Esophagus mucosa (tissue), 1 donor: Measurements from ENCODE around the gene ZNF688. TPM values are rescaled to one million over a fixed set of nuclear protein-coding genes. Genes with fewer than 3 reads are reported as not detected.

Source experiments
- ATAC-seq: fragments of 200-7000 bp; cut with Tn5 transposase; one replicate; pipeline ENCODE4 v1.9.1; 2020
- total RNA-seq: library from RNA; stranded (reverse); gene quantifications from one replicate; pipeline ENCODE4 v1.2.4, GENCODE V29; 2023
- donor health status: DM: yes; HTN: yes; CAD: no.

Gene ZNF688
- total RNA-seq, 1 donor from 2014 or later = 9.7 TPM

GRCh38 chr16:30585022-30585399 is 13.5 kb upstream of the ZNF688 start:
- ATAC-seq = no peak

GRCh38 chr16:30582611-30583340 is 11.3 kb upstream of the ZNF688 start:
- no peak for ATAC-seq

- ATAC-seq = no peak
Measured at GRCh38 chr16:30581457-30581856, 9.9 kb upstream of the ZNF688 start.

DNA sequence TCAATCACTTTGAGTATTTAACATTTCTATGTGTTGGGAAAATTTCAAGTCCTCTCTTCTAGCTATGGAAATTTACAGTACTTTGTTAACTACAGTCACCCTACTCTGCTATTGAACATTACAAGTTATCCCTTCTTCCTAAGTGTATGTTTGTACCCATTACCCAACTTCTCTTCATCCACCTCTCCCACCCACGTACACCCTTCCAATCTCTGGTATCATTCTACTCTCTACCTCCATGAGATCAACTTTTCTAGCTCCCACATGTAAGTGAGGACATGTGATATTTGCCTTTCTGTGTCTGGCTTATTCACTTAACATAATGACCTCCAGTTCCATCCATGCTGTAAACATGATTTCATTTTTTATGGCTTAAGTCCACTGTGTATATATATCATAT is 3.2 kb upstream of the ZNF688 start:
- ATAC-seq = no peak

GRCh38 chr16:30570636-30571444 is 674 bp downstream of the ZNF688 start:
- ATAC-seq = no peak

DNA sequence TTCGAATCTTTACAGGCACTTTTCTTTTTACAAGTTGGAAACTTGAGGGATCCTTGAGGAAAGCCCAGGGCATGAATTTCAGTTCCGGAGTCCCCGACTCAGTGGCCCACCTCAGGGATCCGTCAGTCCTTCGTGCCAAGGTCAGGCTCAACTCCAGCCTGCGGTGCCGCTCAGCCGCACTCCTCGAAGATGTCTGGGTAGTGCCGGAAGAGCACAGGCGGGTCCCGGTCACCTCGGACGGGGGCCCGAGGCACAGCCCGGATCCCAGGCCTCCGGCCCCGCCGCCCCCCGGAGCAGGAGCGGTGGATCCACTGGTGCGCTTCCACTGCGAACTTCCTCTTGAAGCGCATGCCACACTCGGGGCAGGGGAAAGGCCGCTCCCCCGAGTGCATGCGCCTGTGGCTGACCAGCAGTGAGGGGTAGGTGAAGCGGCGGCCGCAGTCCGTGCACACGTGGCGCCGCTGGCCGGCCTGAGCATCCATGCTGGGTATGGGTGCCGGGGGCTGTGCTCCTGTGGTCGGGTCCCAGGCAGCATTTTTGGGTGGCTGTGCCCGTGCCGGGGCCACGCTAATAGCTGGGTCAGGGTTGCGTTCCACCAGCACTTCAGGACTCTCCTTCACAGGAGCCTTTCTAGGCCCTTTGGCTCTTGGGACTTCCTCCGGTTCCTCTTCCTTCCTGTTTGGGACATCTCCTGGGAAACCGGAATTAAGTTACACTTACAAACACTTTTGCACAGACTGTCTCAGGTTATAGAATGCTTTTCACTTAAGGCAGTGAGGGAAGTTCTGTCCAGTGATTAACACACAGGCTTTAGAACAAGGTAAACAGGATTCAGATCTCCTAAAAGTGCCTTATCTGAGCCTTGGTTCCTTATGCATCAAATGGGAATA is 1.5 kb downstream of the ZNF688 start:
- no peak for ATAC-seq

- ATAC-seq = no peak
Measured at GRCh38 chr16:30569281-30569680, 2.2 kb downstream of the ZNF688 start.

DNA sequence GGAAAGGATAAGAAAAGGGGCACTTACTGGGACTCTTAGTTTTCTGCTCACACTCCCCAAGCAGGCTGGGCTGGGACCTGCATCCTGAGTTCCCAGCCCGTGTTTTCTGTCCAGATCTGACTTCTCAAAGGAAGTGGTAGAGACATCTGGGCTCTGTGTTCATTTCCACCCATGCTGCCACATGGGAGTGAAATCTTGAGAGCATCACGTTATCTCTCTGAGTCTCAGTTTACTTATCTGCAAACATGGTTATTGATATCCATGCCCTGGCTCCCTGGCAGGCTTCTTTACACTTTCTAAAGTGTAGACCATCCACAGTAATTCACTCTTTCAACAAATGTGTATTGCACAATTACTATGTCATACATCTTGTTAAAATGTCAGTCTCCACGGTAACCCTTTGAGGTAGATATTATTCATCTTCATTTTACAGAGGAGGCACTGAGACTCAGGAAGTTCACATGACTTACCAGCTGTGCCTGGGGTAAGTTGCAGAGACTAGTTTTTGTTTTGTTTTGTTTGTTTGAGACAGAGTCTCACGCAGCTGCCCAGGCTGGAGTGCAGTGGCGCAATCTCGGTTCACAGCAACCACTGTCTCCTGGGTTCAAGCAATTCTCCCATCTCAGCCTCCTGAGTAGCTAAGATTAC is 3.4 kb downstream of the ZNF688 start:
- peak; percentile 71 for ATAC-seq

- ATAC-seq = peak; percentile 6
Measured at GRCh38 chr16:30567160-30567990, 4.1 kb downstream of the ZNF688 start.

DNA sequence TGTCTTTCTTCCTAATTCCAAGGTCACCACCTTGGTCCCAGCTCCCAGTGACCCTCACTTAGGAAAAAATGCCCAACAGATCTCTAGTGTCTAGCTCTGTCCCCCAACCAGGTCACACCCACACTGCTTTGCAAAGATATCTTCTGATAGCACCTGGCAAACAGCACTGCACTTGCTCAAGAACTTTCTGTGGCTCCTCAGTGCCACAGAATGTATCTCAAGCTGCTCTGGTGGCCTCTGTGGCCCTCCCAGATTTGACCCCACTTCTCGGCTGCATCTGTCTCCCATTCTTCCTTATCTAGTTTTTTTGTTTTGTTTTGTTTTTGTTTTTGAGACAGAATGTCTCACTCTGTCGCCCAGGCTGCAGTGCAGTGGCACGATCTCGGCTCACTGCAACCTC is 5.0 kb downstream of the ZNF688 start:
- no peak for ATAC-seq

DNA sequence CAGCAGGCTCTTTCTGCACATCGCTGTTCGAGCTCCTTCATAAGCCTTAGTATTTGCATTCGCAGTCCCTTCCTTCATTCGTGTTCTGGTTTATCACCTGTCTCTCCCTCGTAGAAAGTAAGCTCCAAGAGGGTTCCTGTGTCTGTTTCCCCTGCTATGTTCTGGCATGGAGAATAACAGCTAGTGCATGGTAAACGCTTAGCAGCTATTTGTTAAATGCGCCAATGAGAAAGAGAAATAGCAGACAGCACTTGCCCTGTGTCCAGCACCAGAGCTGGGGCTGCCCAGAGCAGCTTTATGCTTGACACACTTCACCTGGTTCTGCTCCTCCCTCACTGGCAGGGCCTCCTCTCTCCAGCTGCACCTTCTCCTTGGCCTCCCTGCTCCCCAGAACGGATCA is 5.5 kb downstream of the ZNF688 start:
- no peak for ATAC-seq

DNA sequence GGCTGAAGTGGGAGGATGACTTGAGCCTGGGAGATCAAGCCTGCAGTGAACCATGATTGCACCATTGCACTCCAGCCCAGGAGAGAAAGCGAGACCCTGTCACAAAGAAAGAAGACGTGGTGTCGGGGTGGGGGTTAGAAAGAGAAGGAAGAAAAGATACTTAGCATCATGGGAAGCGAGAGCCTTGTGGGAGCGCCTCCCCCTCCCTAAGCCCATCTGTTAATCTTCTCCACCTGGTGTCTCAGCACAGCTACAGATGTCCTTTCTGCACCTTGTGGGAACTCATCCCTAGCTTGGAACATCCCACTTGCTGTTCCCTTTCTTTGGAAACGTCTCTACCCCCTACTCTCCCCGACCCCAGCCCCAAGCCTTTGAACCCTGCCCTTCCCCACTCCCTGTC is 6.0 kb downstream of the ZNF688 start:
- ATAC-seq = no peak

DNA sequence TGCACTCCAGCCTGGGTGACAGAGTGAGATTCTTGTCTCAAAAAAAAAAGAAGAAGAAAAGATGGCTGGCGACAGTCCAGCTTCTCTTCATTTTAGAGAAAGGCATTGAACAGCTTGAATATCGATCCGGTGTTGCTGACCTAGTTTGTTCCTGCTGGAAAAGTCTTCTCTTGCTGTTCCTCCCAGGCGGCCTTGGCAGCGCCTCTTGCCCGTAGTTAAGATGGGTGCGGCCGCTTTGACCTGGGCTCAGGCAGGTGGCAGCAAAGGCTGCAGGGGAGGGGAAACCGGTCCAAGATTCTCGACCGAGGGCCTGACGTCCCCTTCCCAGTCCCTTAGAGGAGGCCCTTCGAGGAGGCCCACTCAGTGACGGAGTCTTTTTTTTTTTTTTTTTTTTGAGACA is 9.5 kb downstream of the ZNF688 start:
- ATAC-seq = no peak

- ATAC-seq = no peak
Measured at GRCh38 chr16:30561089-30561816, 10.3 kb downstream of the ZNF688 start.

DNA sequence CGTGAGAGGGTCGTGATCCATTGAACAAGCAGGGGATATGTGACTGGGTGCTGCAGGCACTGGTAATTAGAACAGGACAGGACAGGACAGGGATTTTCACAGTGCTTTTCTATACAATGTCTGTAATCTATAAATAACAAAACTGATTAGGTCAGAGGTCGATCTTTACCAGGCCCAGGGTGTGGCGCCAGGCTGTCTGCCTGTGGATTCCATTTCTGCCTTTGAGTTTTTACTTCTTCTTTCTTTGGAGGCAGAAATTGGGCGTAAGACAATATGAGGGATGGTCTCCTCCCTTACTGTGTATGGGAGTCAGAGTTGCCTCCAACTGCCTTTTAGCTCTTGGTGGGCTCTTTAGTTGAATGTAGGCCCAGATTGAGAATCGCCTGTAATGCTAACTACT is 11.8 kb downstream of the ZNF688 start:
- ATAC-seq = no peak

DNA sequence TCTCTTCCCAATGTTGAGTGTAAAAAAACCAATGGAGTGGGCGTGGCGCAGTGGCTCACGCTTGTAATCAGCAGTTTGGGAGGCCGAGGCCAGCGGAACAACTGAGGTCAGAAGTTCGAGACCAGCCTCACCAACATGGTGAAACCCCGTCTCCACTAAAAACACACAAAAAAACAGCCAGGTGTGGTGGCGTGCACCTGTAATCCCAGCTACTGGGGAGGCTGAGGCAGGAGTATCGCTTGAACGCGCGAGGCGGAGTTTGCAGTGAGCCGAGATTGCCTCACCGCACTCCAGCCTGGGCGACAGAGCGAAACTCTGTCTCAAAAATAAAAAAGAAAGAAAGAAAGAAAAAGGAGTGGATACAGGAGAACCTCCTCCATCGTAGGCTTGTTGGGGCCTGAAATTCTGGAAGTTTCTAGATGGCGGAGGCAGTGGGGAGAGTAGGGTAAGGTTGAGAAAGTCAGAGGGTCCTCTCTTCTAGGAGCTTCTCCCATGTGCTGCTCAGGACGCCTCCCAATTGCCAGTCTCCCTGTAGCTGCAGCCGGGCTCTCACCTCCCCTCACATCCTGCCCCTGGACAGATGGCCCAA is 12.6 kb downstream of the ZNF688 start:
- ATAC-seq = no peak

DNA sequence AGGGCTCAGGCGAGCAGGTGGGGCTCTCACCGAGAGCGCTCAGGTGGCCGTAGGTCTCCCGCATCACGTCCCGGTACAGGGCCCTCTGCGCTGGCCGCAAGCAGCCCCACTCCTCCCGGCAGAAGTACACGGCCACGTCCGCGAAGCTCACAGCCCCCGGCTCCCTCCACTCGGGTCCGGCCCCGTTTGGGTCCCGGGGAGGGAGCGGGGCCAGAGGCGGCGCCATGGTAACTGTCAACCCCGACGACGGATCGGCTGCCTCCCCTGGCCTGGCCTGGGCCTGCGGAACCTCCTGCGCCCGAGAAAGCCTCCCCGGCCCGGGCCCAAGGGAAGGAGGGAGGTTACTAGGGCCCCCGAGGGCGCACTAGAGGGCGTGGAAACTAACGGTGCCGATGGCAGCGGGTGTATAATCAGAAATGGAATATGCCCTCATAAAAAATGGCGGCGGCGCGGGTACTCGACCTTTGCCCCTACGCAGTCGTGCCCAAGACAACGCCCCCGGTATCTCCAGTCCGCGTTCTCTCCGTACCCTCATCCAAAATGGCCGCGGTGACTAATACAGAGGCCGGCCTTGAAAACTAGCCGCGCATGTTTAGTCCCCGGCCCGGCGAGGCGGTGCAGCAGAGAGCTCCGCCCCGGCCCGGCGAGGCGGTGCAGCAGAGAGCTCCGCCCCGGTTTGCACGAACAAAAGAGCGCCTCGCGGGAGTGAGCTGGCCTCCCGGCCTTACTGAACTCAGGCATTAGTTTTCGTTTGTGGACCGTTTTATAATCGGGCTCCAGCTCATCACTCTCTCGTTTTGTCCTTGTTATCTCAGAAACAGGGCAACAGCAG is 13.3 kb downstream of the ZNF688 start, which contains the start of gene ZNF764:
TSS of gene ZNF764 (minus strand) at position 418 of the 832 bp plus-strand sequence. CDS start at position 226, 192 bp downstream.
- peak; percentile 97 for ATAC-seq

DNA sequence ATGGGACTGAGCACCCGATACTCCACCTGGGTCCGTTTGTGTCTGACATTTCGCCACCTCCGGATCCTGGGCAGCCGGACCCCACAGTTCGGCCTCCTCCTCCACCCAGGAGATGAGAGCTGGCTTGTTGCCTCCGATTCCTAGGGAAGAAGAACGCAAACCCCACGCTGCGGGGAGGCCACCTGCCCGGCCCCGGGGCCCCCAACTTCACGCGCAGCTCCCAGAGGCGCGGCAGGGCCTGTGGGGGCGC is 13.9 kb downstream of the ZNF688 start:
- no peak for ATAC-seq

- ATAC-seq = no peak
Measured at GRCh38 chr16:30556125-30556473, 15.4 kb downstream of the ZNF688 start.
